H9 (cell line): ENCODE data around the gene CDK17. TPM values are rescaled to one million over a fixed set of nuclear protein-coding genes. Genes with fewer than 3 reads are reported as not detected.

Source experiments
- DNase-seq: peaks from one replicate; pipeline ENCODE4 v3.0.0-alpha.2; 2017
- H2AFZ ChIP-seq: one replicate; pipeline ENCODE4 v1.6.1; 2013; ENCODE audit warnings: mild to moderate bottlenecking, low read length, control low read depth, moderate library complexity
- H2AK5ac ChIP-seq: 2 replicates; pipeline ENCODE4 v1.6.1; 2013; ENCODE audit warnings: low read length, control low read depth, mixed read lengths; ENCODE audit not compliant: insufficient read length
- H2BK120ac ChIP-seq: one replicate; pipeline ENCODE4 v1.6.1; 2013; ENCODE audit warnings: low read depth, mild to moderate bottlenecking, low read length, control low read depth, inconsistent platforms; ENCODE audit not compliant: poor library complexity, severe bottlenecking
- H2BK12ac ChIP-seq: 2 replicates; pipeline ENCODE4 v1.6.1; 2013; ENCODE audit warnings: low read length, control low read depth, mixed read lengths, low read depth; ENCODE audit not compliant: insufficient read length
- H2BK15ac ChIP-seq: 2 replicates; pipeline ENCODE4 v1.6.1; 2013; ENCODE audit warnings: low read depth, low read length, control low read depth
- H2BK20ac ChIP-seq: one replicate; pipeline ENCODE4 v1.6.1; 2013; ENCODE audit warnings: low read depth, mild to moderate bottlenecking, low read length, control low read depth, inconsistent platforms; ENCODE audit not compliant: poor library complexity, severe bottlenecking
- H2BK5ac ChIP-seq: 2 replicates; pipeline ENCODE4 v1.6.1; 2013; ENCODE audit warnings: low read length, control low read depth, mixed read lengths; ENCODE audit not compliant: insufficient read length
- H3K14ac ChIP-seq: 2 replicates; pipeline ENCODE4 v1.6.1; 2013; ENCODE audit warnings: low read length, control low read depth; ENCODE audit not compliant: insufficient read depth
- H3K18ac ChIP-seq: 2 replicates; pipeline ENCODE4 v1.6.1; 2013; ENCODE audit warnings: low read depth, mild to moderate bottlenecking, mixed read lengths, low read length, control low read depth; ENCODE audit not compliant: insufficient read length
- H3K23ac ChIP-seq: 2 replicates; pipeline ENCODE4 v1.6.1; 2013; ENCODE audit warnings: low read length, control low read depth, mixed read lengths, low read depth; ENCODE audit not compliant: insufficient read length
- H3K23me2 ChIP-seq: 2 replicates; pipeline ENCODE4 v1.6.1; 2013; ENCODE audit warnings: low read depth, mild to moderate bottlenecking, mixed read lengths, low read length, control low read depth; ENCODE audit not compliant: insufficient read length, poor library complexity, severe bottlenecking
- H3K27ac ChIP-seq: 2 replicates; pipeline ENCODE4 v1.5.1; 2013; ENCODE audit warnings: low read length, control low read depth, mixed read lengths, low read depth; ENCODE audit not compliant: insufficient read length
- H3K27me3 ChIP-seq: 2 replicates; pipeline ENCODE4 v1.6.1; 2013; ENCODE audit warnings: low read length, control low read depth, inconsistent platforms; ENCODE audit not compliant: insufficient read depth
- H3K4ac ChIP-seq: 2 replicates; pipeline ENCODE4 v1.6.1; 2013; ENCODE audit warnings: low read depth, mild to moderate bottlenecking, control low read depth, inconsistent platforms, low read length, moderate library complexity
- H3K4me1 ChIP-seq: 2 replicates; pipeline ENCODE4 v1.6.1; 2013; ENCODE audit warnings: low read length, control low read depth, inconsistent platforms; ENCODE audit not compliant: insufficient read depth
- H3K4me2 ChIP-seq: 2 replicates; pipeline ENCODE4 v1.6.1; 2013; ENCODE audit warnings: low read length, control low read depth, mixed read lengths; ENCODE audit not compliant: insufficient read length, insufficient read depth
- H3K56ac ChIP-seq: 2 replicates; pipeline ENCODE4 v1.6.1; 2013; ENCODE audit warnings: low read depth, mild to moderate bottlenecking, mixed read lengths, low read length, control low read depth; ENCODE audit not compliant: insufficient read length
- H3K79me1 ChIP-seq: 2 replicates; pipeline ENCODE4 v1.6.1; 2013; ENCODE audit warnings: low read depth, mild to moderate bottlenecking, moderate library complexity, low read length, control low read depth, inconsistent platforms; ENCODE audit not compliant: insufficient read depth, poor library complexity, severe bottlenecking
- H3K79me2 ChIP-seq: 2 replicates; pipeline ENCODE4 v1.6.1; 2013; ENCODE audit warnings: low read length, control low read depth, inconsistent platforms; ENCODE audit not compliant: insufficient read depth
- H3K9ac ChIP-seq: 2 replicates; pipeline ENCODE4 v1.6.1; 2013; ENCODE audit warnings: low read length, control low read depth, mixed read lengths; ENCODE audit not compliant: insufficient read length; ENCODE audit errors: extremely low read depth
- H3K9me3 ChIP-seq: one replicate; pipeline ENCODE4 v1.6.1; 2013; ENCODE audit warnings: low read depth, low read length, inconsistent platforms; ENCODE audit not compliant: control insufficient read depth
- H3T11ph ChIP-seq: one replicate; pipeline ENCODE4 v1.6.1; 2013; ENCODE audit warnings: mild to moderate bottlenecking, low read length, control low read depth, inconsistent platforms
- H4K20me1 ChIP-seq: one replicate; pipeline ENCODE4 v1.6.1; 2013; ENCODE audit not compliant: control insufficient read depth, insufficient read length, insufficient read depth
- H4K5ac ChIP-seq: 2 replicates; pipeline ENCODE4 v1.6.1; 2013; ENCODE audit warnings: low read depth, mild to moderate bottlenecking, mixed read lengths, low read length, control low read depth; ENCODE audit not compliant: insufficient read length
- H4K8ac ChIP-seq: replicated peaks from 2 replicates; pipeline ENCODE4 v1.6.1; 2013; ENCODE audit warnings: low read length, control low read depth, mixed read lengths, low read depth; ENCODE audit not compliant: insufficient read length
- H4K91ac ChIP-seq: 2 replicates; pipeline ENCODE4 v1.6.1; 2013; ENCODE audit warnings: low read depth, mild to moderate bottlenecking, moderate library complexity, mixed read lengths, low read length, control low read depth; ENCODE audit not compliant: insufficient read length
- H3K27ac Mint-ChIP-seq, 3 experiments: 2 replicates in 2 of 3; 3 replicates in 1 of 3; pipeline ENCODE4 v1.8.0; 2020 to 2021; ENCODE audit warnings: mixed read lengths in 3 of 3, mild to moderate bottlenecking in 1 of 3, moderate library complexity in 1 of 3
- H3K27me3 Mint-ChIP-seq: 2 replicates; pipeline ENCODE4 v1.8.0; 2021; ENCODE audit warnings: low read depth, mild to moderate bottlenecking, moderate library complexity, mixed read lengths
- H3K36me3 Mint-ChIP-seq, 3 experiments: 2 replicates in 2 of 3; 3 replicates in 1 of 3; pipeline ENCODE4 v1.8.0; 2020 to 2021; ENCODE audit warnings: low read depth in 3 of 3, mixed read lengths in 3 of 3; ENCODE audit not compliant: insufficient read depth in 1 of 3
- H3K4me1 Mint-ChIP-seq, 2 experiments: 2 replicates each; pipeline ENCODE4 v1.8.0; 2020; ENCODE audit warnings: mixed read lengths in 2 of 2
- H3K4me3 Mint-ChIP-seq, 2 experiments: 2 replicates in 1 of 2; 3 replicates in 1 of 2; pipeline ENCODE4 v1.8.0; 2020 to 2021; ENCODE audit warnings: mild to moderate bottlenecking in 2 of 2, mixed read lengths in 2 of 2, moderate library complexity in 1 of 2
- H3K9me3 Mint-ChIP-seq, 2 experiments: 2 replicates in 1 of 2; 3 replicates in 1 of 2; pipeline ENCODE4 v1.8.0; 2020; ENCODE audit warnings: mild to moderate bottlenecking in 2 of 2, mixed read lengths in 2 of 2, moderate library complexity in 1 of 2
- WGBS: extraction: QIAGEN DNeasy Blood & Tissue Kit; methylation state at CpG from one replicate; pipeline ENCODE4 v1.1.7; 2013; ENCODE audit warnings: missing lambda C conversion rate, low lambda C conversion rate, mixed read lengths; ENCODE audit not compliant: insufficient read length; ENCODE audit errors: extremely low coverage; 5-methylcytosine and 5-hydroxymethylcytosine counted together
- total RNA-seq: library from RNA; stranded (reverse); gene quantifications from 2 replicates; pipeline ENCODE4 v1.2.1, GENCODE V29; 2021
- TF ChIP-seq, protein P1 (sequence below): fragments of 200-600 bp; sonication (generic); conservative IDR thresholded peaks from 3 replicates; pipeline ENCODE4 v1.8.0; 2021; ENCODE audit warnings: antibody characterized with exemption, mild to moderate bottlenecking

The CDK17 gene
- total RNA-seq, 1 experiment from 2014 or later = 28.8 TPM

DNA sequence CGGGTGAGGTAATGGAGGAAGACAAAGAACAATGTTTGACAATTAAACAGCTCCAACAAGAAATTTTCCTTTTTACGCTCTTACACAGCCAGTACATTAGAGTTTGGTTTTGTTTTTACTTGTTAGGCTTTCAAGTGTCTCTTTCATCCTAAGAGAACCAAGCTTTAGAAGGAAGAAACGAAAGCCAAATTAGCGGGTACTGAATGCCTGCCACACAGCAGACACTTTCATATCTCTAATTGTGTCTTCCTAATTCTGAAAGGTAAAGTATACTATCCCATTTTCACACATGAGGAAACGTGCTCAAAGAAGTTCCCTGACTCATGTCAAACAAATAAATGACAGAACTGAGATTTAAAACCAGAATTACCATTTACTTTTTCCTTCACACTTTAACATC lies 65.0 kb downstream of the CDK17 start:
- H4K91ac ChIP-seq = no peak overlapping the region
- H3K56ac ChIP-seq = no peak overlapping the region
- no peak overlapping the region for H2AFZ ChIP-seq
- H2BK12ac ChIP-seq = no peak overlapping the region
- H3K9me3 ChIP-seq = no peaks in the 10 kb centered on the region
- no peaks in the 10 kb centered on the region for H3K4me1 ChIP-seq
- no peaks in the 10 kb centered on the region for H3K4me1 Mint-ChIP-seq
- H3K36me3 Mint-ChIP-seq = peaks cover 10 to 14% (median 10%) of the 10 kb centered on the region in 3 experiments
- no peak overlapping the region for H4K5ac ChIP-seq
- no peak overlapping the region for H4K8ac ChIP-seq
- H3T11ph ChIP-seq = no peak overlapping the region
- TF ChIP-seq, protein P1, sequence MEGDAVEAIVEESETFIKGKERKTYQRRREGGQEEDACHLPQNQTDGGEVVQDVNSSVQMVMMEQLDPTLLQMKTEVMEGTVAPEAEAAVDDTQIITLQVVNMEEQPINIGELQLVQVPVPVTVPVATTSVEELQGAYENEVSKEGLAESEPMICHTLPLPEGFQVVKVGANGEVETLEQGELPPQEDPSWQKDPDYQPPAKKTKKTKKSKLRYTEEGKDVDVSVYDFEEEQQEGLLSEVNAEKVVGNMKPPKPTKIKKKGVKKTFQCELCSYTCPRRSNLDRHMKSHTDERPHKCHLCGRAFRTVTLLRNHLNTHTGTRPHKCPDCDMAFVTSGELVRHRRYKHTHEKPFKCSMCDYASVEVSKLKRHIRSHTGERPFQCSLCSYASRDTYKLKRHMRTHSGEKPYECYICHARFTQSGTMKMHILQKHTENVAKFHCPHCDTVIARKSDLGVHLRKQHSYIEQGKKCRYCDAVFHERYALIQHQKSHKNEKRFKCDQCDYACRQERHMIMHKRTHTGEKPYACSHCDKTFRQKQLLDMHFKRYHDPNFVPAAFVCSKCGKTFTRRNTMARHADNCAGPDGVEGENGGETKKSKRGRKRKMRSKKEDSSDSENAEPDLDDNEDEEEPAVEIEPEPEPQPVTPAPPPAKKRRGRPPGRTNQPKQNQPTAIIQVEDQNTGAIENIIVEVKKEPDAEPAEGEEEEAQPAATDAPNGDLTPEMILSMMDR = no peak
- peaks cover 3% of the 10 kb centered on the region for H3K79me1 ChIP-seq
- no peaks in the 10 kb centered on the region for H3K27me3 ChIP-seq
- peaks cover 11 to 13% of the 10 kb centered on the region in 2 experiments for H3K9me3 Mint-ChIP-seq
- H3K79me2 ChIP-seq = no peaks in the 10 kb centered on the region; the same call in 1 of the 2 replicates
- H3K4ac ChIP-seq = no peak overlapping the region
- H3K23me2 ChIP-seq = no peaks in the 10 kb centered on the region
- no peak overlapping the region for H3K9ac ChIP-seq
- WGBS = no CpG with 5 or more reads among the region's 5 CpGs
- H2BK5ac ChIP-seq = no peak overlapping the region
- H3K4me2 ChIP-seq = no peak overlapping the region
- no peak overlapping the region for H3K18ac ChIP-seq
- H3K14ac ChIP-seq = no peak overlapping the region
- H3K27ac Mint-ChIP-seq = no peak overlapping the region
- no peaks in the 10 kb centered on the region for H4K20me1 ChIP-seq
- H2BK20ac ChIP-seq = no peak overlapping the region
- H3K27me3 Mint-ChIP-seq = no peaks in the 10 kb centered on the region
- H2BK15ac ChIP-seq = no peak overlapping the region
- H3K4me3 Mint-ChIP-seq = no peak overlapping the region
- no peak overlapping the region for H2BK120ac ChIP-seq
- no peak overlapping the region for H3K27ac ChIP-seq
- no peak overlapping the region for H2AK5ac ChIP-seq
- H3K23ac ChIP-seq = no peak overlapping the region
- no peak for DNase-seq
